Mesothelial cell of epicardium (in vitro differentiated cells): ENCODE results near the gene ALG2. TPM values are rescaled to one million over a fixed set of nuclear protein-coding genes. Genes with fewer than 3 reads are reported as not detected.

Source experiments
- DNase-seq, 2 experiments: peaks; one replicate each; pipeline ENCODE4 v3.0.0; 2021; ENCODE audit warnings: low spot score in 2 of 2; ENCODE audit not compliant: unreplicated experiment in 2 of 2
- H3K27ac Mint-ChIP-seq: 2 replicates; pipeline ENCODE4 v1.8.0; 2021; ENCODE audit warnings: mixed read lengths
- H3K27me3 Mint-ChIP-seq: 2 replicates; pipeline ENCODE4 v1.8.0; 2021; ENCODE audit warnings: low read depth, mixed read lengths
- H3K36me3 Mint-ChIP-seq: 2 replicates; pipeline ENCODE4 v1.8.0; 2021; ENCODE audit warnings: mixed read lengths
- H3K4me1 Mint-ChIP-seq: 2 replicates; pipeline ENCODE4 v1.8.0; 2021; ENCODE audit warnings: mixed read lengths
- H3K4me3 Mint-ChIP-seq: 2 replicates; pipeline ENCODE4 v1.8.0; 2021; ENCODE audit warnings: mild to moderate bottlenecking, moderate library complexity, mixed read lengths
- H3K9me3 Mint-ChIP-seq: 2 replicates; pipeline ENCODE4 v1.8.0; 2021; ENCODE audit warnings: mixed read lengths
- total RNA-seq: library from RNA; stranded (reverse); gene quantifications from 3 replicates; pipeline ENCODE4 v1.2.1, GENCODE V29; 2021
- TF ChIP-seq, protein P1 (sequence below): fragments of 200-600 bp; sonication (generic); IDR thresholded peaks from one replicate; pipeline ENCODE4 v1.5.0; 2021; ENCODE audit warnings: antibody characterized with exemption; ENCODE audit not compliant: unreplicated experiment

Gene ALG2
- total RNA-seq, 1 donor from 2014 or later: 29.6 TPM

- Mint-ChIP-seq H3K36me3 (peaks cover 28% of the 10 kb centered on the region), H3K27me3 (no peaks in the 10 kb centered on the region), H3K27ac (no peak overlapping the region), H3K4me1 (peaks cover 18% of the 10 kb centered on the region), H3K9me3 (no peaks in the 10 kb centered on the region), H3K4me3 (no peak overlapping the region)
- DNase-seq: no peak
- TF ChIP-seq, protein P1, sequence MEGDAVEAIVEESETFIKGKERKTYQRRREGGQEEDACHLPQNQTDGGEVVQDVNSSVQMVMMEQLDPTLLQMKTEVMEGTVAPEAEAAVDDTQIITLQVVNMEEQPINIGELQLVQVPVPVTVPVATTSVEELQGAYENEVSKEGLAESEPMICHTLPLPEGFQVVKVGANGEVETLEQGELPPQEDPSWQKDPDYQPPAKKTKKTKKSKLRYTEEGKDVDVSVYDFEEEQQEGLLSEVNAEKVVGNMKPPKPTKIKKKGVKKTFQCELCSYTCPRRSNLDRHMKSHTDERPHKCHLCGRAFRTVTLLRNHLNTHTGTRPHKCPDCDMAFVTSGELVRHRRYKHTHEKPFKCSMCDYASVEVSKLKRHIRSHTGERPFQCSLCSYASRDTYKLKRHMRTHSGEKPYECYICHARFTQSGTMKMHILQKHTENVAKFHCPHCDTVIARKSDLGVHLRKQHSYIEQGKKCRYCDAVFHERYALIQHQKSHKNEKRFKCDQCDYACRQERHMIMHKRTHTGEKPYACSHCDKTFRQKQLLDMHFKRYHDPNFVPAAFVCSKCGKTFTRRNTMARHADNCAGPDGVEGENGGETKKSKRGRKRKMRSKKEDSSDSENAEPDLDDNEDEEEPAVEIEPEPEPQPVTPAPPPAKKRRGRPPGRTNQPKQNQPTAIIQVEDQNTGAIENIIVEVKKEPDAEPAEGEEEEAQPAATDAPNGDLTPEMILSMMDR: no peak
Measured at GRCh38 chr9:99226054-99226453, 4.3 kb upstream of the ALG2 start.

DNA sequence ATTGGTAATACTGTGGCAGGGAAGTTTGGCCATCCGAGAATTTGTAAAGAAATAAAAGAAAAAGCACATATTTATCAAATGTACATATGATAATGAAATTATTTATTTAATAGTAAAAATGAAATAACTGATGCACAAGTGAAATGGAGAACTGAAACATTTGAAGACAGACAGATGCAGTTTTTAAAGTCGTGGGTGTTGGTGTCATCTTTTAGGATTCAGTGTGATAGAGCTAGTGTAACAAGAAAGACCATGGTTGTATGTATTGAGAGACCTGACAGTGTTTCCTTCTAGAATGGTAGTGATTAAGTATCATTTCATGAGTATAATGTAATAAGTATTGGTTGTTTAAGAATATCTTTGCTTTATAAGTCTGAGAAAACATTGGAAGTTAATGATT lies 2.7 kb upstream of the ALG2 start:
- Mint-ChIP-seq H3K9me3 (no peaks in the 10 kb centered on the region), H3K4me1 (peaks cover 31% of the 10 kb centered on the region), H3K27me3 (no peaks in the 10 kb centered on the region), H3K4me3 (no peak overlapping the region), H3K27ac (no peak overlapping the region), H3K36me3 (peaks cover 19% of the 10 kb centered on the region)
- no peak for DNase-seq
- TF ChIP-seq, protein P1: no peak

GRCh38 chr9:99222416-99223270 lies 901 bp upstream of the ALG2 start:
- Mint-ChIP-seq H3K9me3 (no peaks in the 10 kb centered on the region), H3K27me3 (no peaks in the 10 kb centered on the region), H3K36me3 (peaks cover 19% of the 10 kb centered on the region), H3K27ac (peak overlapping the region; percentile 100), H3K4me1 (peaks cover 34% of the 10 kb centered on the region), H3K4me3 (peak overlapping the region; percentile 96)
- TF ChIP-seq, protein P1: no peak
- DNase-seq: no peak

GRCh38 chr9:99221266-99221620 lies 499 bp downstream of the ALG2 start:
- TF ChIP-seq, protein P1: no peak
- Mint-ChIP-seq H3K27ac (peak overlapping the region; percentile 92), H3K4me3 (peak overlapping the region; percentile 96), H3K36me3 (peaks cover 26% of the 10 kb centered on the region), H3K4me1 (peaks cover 34% of the 10 kb centered on the region), H3K9me3 (no peaks in the 10 kb centered on the region), H3K27me3 (no peaks in the 10 kb centered on the region)
- DNase-seq: no peak

- Mint-ChIP-seq H3K27ac (no peak overlapping the region), H3K9me3 (no peaks in the 10 kb centered on the region), H3K4me1 (peaks cover 34% of the 10 kb centered on the region), H3K4me3 (peak overlapping the region; percentile 44), H3K27me3 (no peaks in the 10 kb centered on the region), H3K36me3 (peaks cover 33% of the 10 kb centered on the region)
- TF ChIP-seq, protein P1: no peak
- no peak for DNase-seq
Measured at GRCh38 chr9:99220011-99220410, 1.7 kb downstream of the ALG2 start.
